ENCODE measurements around the gene TMEM132C.

Gene TMEM132C

DNA sequence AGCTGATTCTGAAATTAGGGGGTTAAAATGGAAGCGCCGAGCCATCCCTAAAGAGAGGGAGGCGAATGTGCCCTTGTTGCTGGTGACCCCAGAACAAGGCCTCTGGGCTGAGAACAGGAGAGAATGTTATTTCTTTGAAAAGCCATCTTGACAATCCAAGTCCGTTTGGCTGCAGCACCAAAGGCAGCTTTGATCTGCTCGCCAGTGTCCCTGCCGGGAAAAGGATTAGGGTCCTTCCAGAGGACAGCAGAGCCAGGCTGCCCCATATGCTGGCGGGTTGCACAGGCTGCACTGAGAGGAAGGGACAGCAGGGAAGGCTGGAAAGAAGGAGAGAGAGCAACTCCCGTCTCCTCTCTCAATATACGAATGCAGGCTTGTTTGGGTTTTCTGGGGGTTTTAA is 141.7 kb downstream of the TMEM132C start:
- H3K36me3 ChIP-seq (ENCODE audit: control insufficient read depth in 4 of 4, insufficient read depth in 4 of 4, low read length in 3 of 4) = no peaks in the 10 kb centered on the region
- no peak overlapping the region for H3K4me3 ChIP-seq (ENCODE audit: control insufficient read depth in 1 of 7, extremely low read depth in 1 of 7, insufficient read depth in 4 of 7, low read depth in 2 of 7, low read length in 6 of 7)
- H3K27me3 ChIP-seq (replicated peaks in 2 of 5; ENCODE audit: control insufficient read depth in 4 of 5, insufficient read depth in 5 of 5, low read length in 4 of 5) = no peaks in the 10 kb centered on the region
- ChIA-PET CTCF (no interaction called here), POLR2A (no interaction called here)
- H3K27ac ChIP-seq (ENCODE audit: insufficient read depth in 1 of 2, low read depth in 1 of 2, low read length in 2 of 2, poor library complexity in 1 of 2, severe bottlenecking in 2 of 2) = no peak overlapping the region
- 55% methylated on average over 9 of the region's 9 CpGs for WGBS (ENCODE audit: insufficient coverage)
- DNase-seq = no peak
- no peaks in the 10 kb centered on the region for H3K4me1 ChIP-seq (ENCODE audit: control extremely low read depth in 1 of 4, control insufficient read depth in 4 of 4, insufficient read depth in 4 of 4, low read length in 3 of 4)
- H3K9me3 ChIP-seq (ENCODE audit: control extremely low read depth in 1 of 5, control insufficient read depth in 4 of 5, insufficient read depth in 2 of 5, low read depth in 1 of 5, low read length in 4 of 5) = peaks cover 0 to 6% (median 0%) of the 10 kb centered on the region in 5 experiments

DNA sequence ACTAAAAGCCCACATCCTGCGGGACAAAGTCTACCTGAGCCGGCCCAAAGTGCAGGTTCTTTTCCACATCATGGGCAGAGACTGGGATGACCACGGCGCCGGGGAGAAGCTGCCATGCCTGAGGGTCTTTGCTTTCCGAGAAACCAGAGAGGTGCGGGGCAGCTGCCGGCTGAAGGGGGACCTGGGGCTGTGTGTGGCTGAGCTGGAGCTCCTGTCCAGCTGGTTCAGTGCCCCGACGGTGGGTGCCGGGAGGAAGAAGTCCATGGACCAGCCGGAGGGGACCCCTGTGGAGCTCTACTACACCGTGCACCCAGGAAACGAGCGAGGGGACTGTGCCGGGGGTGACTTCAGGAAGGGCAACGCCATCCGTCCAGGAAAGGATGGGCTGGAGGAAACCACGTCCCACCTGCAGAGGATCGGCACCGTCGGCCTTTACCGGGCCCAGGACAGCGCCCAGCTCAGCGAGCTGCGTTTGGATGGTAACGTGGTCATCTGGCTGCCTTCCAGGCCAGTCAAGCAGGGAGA is 148.1 kb downstream of the TMEM132C start:
- ChIA-PET CTCF (no interaction called here), POLR2A (no interaction called here)
- DNase-seq = no peak
- no peak overlapping the region for H3K4me3 ChIP-seq (ENCODE audit: control insufficient read depth in 1 of 7, extremely low read depth in 1 of 7, insufficient read depth in 4 of 7, low read depth in 2 of 7, low read length in 6 of 7)
- H3K4me1 ChIP-seq (ENCODE audit: control extremely low read depth in 1 of 4, control insufficient read depth in 4 of 4, insufficient read depth in 4 of 4, low read length in 3 of 4) = no peaks in the 10 kb centered on the region
- 91% methylated on average over 26 of the region's 27 CpGs for WGBS (ENCODE audit: insufficient coverage)
- H3K27ac ChIP-seq (ENCODE audit: insufficient read depth in 1 of 2, low read depth in 1 of 2, low read length in 2 of 2, poor library complexity in 1 of 2, severe bottlenecking in 2 of 2) = no peak overlapping the region
- H3K27me3 ChIP-seq (replicated peaks in 2 of 5; ENCODE audit: control insufficient read depth in 4 of 5, insufficient read depth in 5 of 5, low read length in 4 of 5) = no peaks in the 10 kb centered on the region
- H3K9me3 ChIP-seq (ENCODE audit: control extremely low read depth in 1 of 5, control insufficient read depth in 4 of 5, insufficient read depth in 2 of 5, low read depth in 1 of 5, low read length in 4 of 5) = no peaks in the 10 kb centered on the region
- H3K36me3 ChIP-seq (ENCODE audit: control insufficient read depth in 4 of 4, insufficient read depth in 4 of 4, low read length in 3 of 4) = no peaks in the 10 kb centered on the region

DNA sequence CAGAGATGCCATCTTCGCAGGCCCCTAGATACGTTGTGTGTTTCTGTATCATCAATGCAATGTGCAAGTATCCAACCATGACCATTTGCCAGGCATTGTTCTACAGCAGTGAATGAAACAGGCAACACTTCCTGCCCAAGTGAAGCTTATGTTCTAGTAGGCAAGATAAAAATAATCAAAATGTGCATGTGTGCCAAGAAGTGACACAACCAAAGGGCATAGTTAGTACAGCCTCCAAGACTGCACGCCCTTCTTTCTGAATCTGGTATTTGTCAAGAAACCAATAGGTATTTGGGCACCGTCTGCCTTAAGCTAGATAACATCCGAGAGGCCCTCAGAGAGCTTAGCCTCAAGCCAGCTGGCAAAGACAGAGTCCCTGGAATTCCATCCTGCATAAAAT is 152.0 kb downstream of the TMEM132C start:
- WGBS (ENCODE audit: insufficient coverage) = 87% methylated on average over 5 of the region's 5 CpGs
- Histone ChIP-seq H3K4me1 (ENCODE audit: control extremely low read depth in 1 of 4, control insufficient read depth in 4 of 4, insufficient read depth in 4 of 4, low read length in 3 of 4) (no peaks in the 10 kb centered on the region), H3K36me3 (ENCODE audit: control insufficient read depth in 4 of 4, insufficient read depth in 4 of 4, low read length in 3 of 4) (no peaks in the 10 kb centered on the region), H3K27me3 (replicated peaks in 2 of 5; ENCODE audit: control insufficient read depth in 4 of 5, insufficient read depth in 5 of 5, low read length in 4 of 5) (no peaks in the 10 kb centered on the region), H3K4me3 (ENCODE audit: control insufficient read depth in 1 of 7, extremely low read depth in 1 of 7, insufficient read depth in 4 of 7, low read depth in 2 of 7, low read length in 6 of 7) (no peak overlapping the region), H3K27ac (ENCODE audit: insufficient read depth in 1 of 2, low read depth in 1 of 2, low read length in 2 of 2, poor library complexity in 1 of 2, severe bottlenecking in 2 of 2) (no peak overlapping the region), H3K9me3 (ENCODE audit: control extremely low read depth in 1 of 5, control insufficient read depth in 4 of 5, insufficient read depth in 2 of 5, low read depth in 1 of 5, low read length in 4 of 5) (no peaks in the 10 kb centered on the region)
- POLR2A ChIA-PET = no interaction called here
- no peak for DNase-seq
- CTCF ChIA-PET = no interaction called here

DNA sequence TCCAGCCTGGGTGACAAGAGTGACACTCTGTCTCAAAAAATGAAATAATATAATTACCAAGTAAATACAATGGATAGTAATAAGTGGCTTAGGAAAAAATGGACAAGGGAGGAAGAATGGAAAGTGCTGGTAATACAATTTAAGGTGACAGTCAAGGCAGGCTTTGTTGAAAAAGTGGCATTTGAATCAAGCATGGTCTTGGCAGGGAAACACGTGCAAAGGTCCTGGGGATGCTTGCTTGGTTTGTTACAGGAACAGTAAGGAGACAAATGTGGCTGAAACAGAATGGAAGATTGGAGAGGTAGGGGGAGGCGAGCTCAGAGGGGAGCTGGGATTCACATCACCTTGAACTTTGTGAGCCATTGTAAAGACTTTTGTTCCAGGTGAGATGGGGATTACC is 153.2 kb downstream of the TMEM132C start:
- H3K27ac ChIP-seq (ENCODE audit: insufficient read depth in 1 of 2, low read depth in 1 of 2, low read length in 2 of 2, poor library complexity in 1 of 2, severe bottlenecking in 2 of 2) = no peak overlapping the region
- no peaks in the 10 kb centered on the region for H3K9me3 ChIP-seq (ENCODE audit: control extremely low read depth in 1 of 5, control insufficient read depth in 4 of 5, insufficient read depth in 2 of 5, low read depth in 1 of 5, low read length in 4 of 5)
- CTCF ChIA-PET = interaction anchor here (1.6 kb wide), 1 partner anchor 9 kb away, joined by 3 read pairs; no protein-coding TSS in a partner anchor
- POLR2A ChIA-PET = no interaction called here
- H3K4me3 ChIP-seq (ENCODE audit: control insufficient read depth in 1 of 7, extremely low read depth in 1 of 7, insufficient read depth in 4 of 7, low read depth in 2 of 7, low read length in 6 of 7) = no peak overlapping the region
- H3K27me3 ChIP-seq (replicated peaks in 2 of 5; ENCODE audit: control insufficient read depth in 4 of 5, insufficient read depth in 5 of 5, low read length in 4 of 5) = peaks cover 0 to 1% (median 0%) of the 10 kb centered on the region in 5 experiments
- no peaks in the 10 kb centered on the region for H3K4me1 ChIP-seq (ENCODE audit: control extremely low read depth in 1 of 4, control insufficient read depth in 4 of 4, insufficient read depth in 4 of 4, low read length in 3 of 4)
- no peaks in the 10 kb centered on the region for H3K36me3 ChIP-seq (ENCODE audit: control insufficient read depth in 4 of 4, insufficient read depth in 4 of 4, low read length in 3 of 4)
- 100% methylated on average over 2 of the region's 2 CpGs for WGBS (ENCODE audit: insufficient coverage)
- DNase-seq = no peak

DNA sequence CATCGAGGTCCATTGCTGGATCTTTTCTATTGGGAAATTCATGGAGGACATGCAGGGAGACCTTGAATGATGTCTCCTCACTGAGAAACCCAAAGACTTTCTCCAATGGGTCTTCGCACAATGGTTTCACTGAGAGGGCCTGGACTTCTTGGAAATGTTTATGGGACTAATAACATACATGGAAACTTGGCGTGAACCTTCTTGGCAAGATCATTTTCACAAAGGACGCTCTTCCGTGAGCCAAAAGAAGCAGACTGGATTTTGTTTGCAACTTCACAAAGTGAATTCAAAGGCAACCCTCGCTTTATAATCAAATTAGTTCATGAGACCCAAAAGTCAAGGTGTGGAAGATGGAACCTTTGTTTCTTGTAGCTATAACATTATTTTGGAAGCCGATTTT is 154.4 kb downstream of the TMEM132C start:
- Histone ChIP-seq H3K4me3 (ENCODE audit: control insufficient read depth in 1 of 7, extremely low read depth in 1 of 7, insufficient read depth in 4 of 7, low read depth in 2 of 7, low read length in 6 of 7) (no peak overlapping the region), H3K27ac (ENCODE audit: insufficient read depth in 1 of 2, low read depth in 1 of 2, low read length in 2 of 2, poor library complexity in 1 of 2, severe bottlenecking in 2 of 2) (no peak overlapping the region), H3K4me1 (ENCODE audit: control extremely low read depth in 1 of 4, control insufficient read depth in 4 of 4, insufficient read depth in 4 of 4, low read length in 3 of 4) (no peaks in the 10 kb centered on the region), H3K36me3 (ENCODE audit: control insufficient read depth in 4 of 4, insufficient read depth in 4 of 4, low read length in 3 of 4) (no peaks in the 10 kb centered on the region), H3K9me3 (ENCODE audit: control extremely low read depth in 1 of 5, control insufficient read depth in 4 of 5, insufficient read depth in 2 of 5, low read depth in 1 of 5, low read length in 4 of 5) (no peaks in the 10 kb centered on the region), H3K27me3 (replicated peaks in 2 of 5; ENCODE audit: control insufficient read depth in 4 of 5, insufficient read depth in 5 of 5, low read length in 4 of 5) (peaks cover 0 to 2% (median 0%) of the 10 kb centered on the region in 5 experiments)
- DNase-seq = no peak
- ChIA-PET CTCF (interaction anchor here (1.6 kb wide), 1 partner anchor 8 kb away, joined by 3 read pairs; no protein-coding TSS in a partner anchor), POLR2A (no interaction called here)
- 89% methylated on average over 5 of the region's 7 CpGs for WGBS (ENCODE audit: insufficient coverage)

DNA sequence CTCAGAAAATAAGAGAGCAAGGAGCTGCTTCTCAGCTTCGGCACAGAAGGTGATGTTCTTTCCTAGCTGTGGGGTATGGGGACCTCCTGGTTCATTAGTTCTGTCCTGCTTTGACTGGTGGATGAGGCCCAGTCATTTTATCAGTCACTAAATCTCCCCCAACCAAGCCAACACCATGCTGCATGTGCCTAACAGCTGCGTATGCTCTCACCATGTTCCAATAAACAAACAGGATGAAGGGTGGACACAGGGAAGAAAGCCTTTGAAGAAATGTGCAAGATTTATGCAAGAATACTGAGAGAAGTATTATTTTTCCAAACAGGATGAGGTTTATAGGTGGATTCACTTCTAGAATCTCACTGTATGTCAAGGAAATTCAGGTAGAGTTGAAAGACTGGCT is 156.2 kb downstream of the TMEM132C start:
- DNase-seq = no peak
- WGBS (ENCODE audit: insufficient coverage) = 100% methylated on average over 1 of the region's 2 CpGs
- POLR2A ChIA-PET = no interaction called here
- H3K9me3 ChIP-seq (ENCODE audit: control extremely low read depth in 1 of 5, control insufficient read depth in 4 of 5, insufficient read depth in 2 of 5, low read depth in 1 of 5, low read length in 4 of 5) = no peaks in the 10 kb centered on the region
- no peak overlapping the region for H3K4me3 ChIP-seq (ENCODE audit: control insufficient read depth in 1 of 7, extremely low read depth in 1 of 7, insufficient read depth in 4 of 7, low read depth in 2 of 7, low read length in 6 of 7)
- no peak overlapping the region for H3K27ac ChIP-seq (ENCODE audit: insufficient read depth in 1 of 2, low read depth in 1 of 2, low read length in 2 of 2, poor library complexity in 1 of 2, severe bottlenecking in 2 of 2)
- H3K36me3 ChIP-seq (ENCODE audit: control insufficient read depth in 4 of 4, insufficient read depth in 4 of 4, low read length in 3 of 4) = no peaks in the 10 kb centered on the region
- CTCF ChIA-PET = interaction anchor here (0.7 kb wide), 1 partner anchor 1489 kb away, joined by 3 read pairs; no protein-coding TSS in a partner anchor
- H3K4me1 ChIP-seq (ENCODE audit: control extremely low read depth in 1 of 4, control insufficient read depth in 4 of 4, insufficient read depth in 4 of 4, low read length in 3 of 4) = no peaks in the 10 kb centered on the region
- H3K27me3 ChIP-seq (replicated peaks in 2 of 5; ENCODE audit: control insufficient read depth in 4 of 5, insufficient read depth in 5 of 5, low read length in 4 of 5) = peaks cover 0 to 2% (median 0%) of the 10 kb centered on the region in 5 experiments

DNA sequence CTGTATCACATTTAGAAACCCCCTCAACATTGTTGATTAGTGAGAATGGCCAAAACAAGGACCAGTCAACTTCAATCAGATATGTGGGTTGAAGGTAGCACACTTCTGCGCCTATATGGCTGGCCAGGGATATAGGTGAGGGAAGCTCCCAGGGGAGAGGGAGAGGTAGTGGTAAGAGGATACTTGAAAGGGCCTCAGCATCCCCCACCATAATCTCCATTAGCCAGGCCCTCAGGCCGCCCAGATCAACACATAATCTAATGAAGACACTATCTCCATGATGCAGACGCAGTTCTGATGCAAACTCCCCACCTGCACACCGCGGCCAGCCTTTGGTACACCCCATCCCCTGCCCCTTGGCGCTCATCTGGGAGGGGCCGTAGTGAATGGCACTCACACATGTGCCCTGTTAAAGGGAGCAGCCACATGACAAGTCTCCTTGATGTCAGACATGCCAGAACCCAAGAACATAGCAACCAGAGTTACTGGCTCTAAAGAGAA is 158.0 kb downstream of the TMEM132C start:
- 94% methylated on average over 5 of the region's 7 CpGs for WGBS (ENCODE audit: insufficient coverage)

More for the DNA sequence above, 158.0 kb downstream of the TMEM132C start:
- DNase-seq = no peak
- H3K9me3 ChIP-seq (ENCODE audit: control extremely low read depth in 1 of 5, control insufficient read depth in 4 of 5, insufficient read depth in 2 of 5, low read depth in 1 of 5, low read length in 4 of 5) = no peaks in the 10 kb centered on the region
- H3K4me1 ChIP-seq (ENCODE audit: control extremely low read depth in 1 of 4, control insufficient read depth in 4 of 4, insufficient read depth in 4 of 4, low read length in 3 of 4) = no peaks in the 10 kb centered on the region
- no peaks in the 10 kb centered on the region for H3K36me3 ChIP-seq (ENCODE audit: control insufficient read depth in 4 of 4, insufficient read depth in 4 of 4, low read length in 3 of 4)
- H3K4me3 ChIP-seq (ENCODE audit: control insufficient read depth in 1 of 7, extremely low read depth in 1 of 7, insufficient read depth in 4 of 7, low read depth in 2 of 7, low read length in 6 of 7) = no peak overlapping the region
- POLR2A ChIA-PET = no interaction called here
- peaks cover 0 to 2% (median 0%) of the 10 kb centered on the region in 5 experiments for H3K27me3 ChIP-seq (replicated peaks in 2 of 5; ENCODE audit: control insufficient read depth in 4 of 5, insufficient read depth in 5 of 5, low read length in 4 of 5)
- no peak overlapping the region for H3K27ac ChIP-seq (ENCODE audit: insufficient read depth in 1 of 2, low read depth in 1 of 2, low read length in 2 of 2, poor library complexity in 1 of 2, severe bottlenecking in 2 of 2)
- CTCF ChIA-PET = no interaction called here
